SK-N-SH (cell line): ENCODE results near the gene FRMD6. TPM values are rescaled to one million over a fixed set of nuclear protein-coding genes. Genes with fewer than 3 reads are reported as not detected.

Experiments used
- CTCF ChIA-PET: fragments of 300-600, 350-600 bp; formaldehyde crosslinking; extraction: SDS; loops from one replicate; lab custom pipeline; 2021; lab: Yijun Ruan, JAX
- POLR2A ChIA-PET: fragments of 350-600 bp; sonication (Branson Sonifier 250); formaldehyde crosslinking; extraction: SDS; loops from one replicate; lab custom pipeline; 2020; ENCODE audit warnings: antibody characterized with exemption, inconsistent platforms; lab: Yijun Ruan, JAX
- DNase-seq: peaks from one replicate; pipeline ENCODE4 v3.0.0; 2012
- H2AFZ ChIP-seq: fragments of 200-600 bp; sonication (generic); 2 replicates; pipeline ENCODE4 v1.8.1; 2016; ENCODE audit warnings: antibody characterized with exemption, mild to moderate bottlenecking, low read depth
- H3F3A ChIP-seq: fragments of 200-600 bp; sonication (generic); replicated peaks from 2 replicates; pipeline ENCODE3; 2016; ENCODE audit warnings: antibody characterized with exemption, mild to moderate bottlenecking; ENCODE audit not compliant: insufficient read depth
- H3K27ac ChIP-seq, 2 experiments: fragments of 200-500 bp in 1 of 2; fragments of 200-600 bp in 1 of 2; sonication (Bioruptor generic) in 1 of 2; sonication (generic), shearing (Covaris generic) in 1 of 2; 2 replicates each; pipeline versions ENCODE4 v1.5.1 to v1.6.1; 2014 to 2016; ENCODE audit warnings: low read depth in 2 of 2, inconsistent platforms in 1 of 2, low read length in 1 of 2, mild to moderate bottlenecking in 1 of 2, mixed read lengths in 1 of 2
- H3K27me3 ChIP-seq: fragments of 200-600 bp; sonication (generic), shearing (Covaris generic); 2 replicates; pipeline ENCODE4 v1.6.1; 2016; ENCODE audit warnings: mixed run types; ENCODE audit not compliant: insufficient read depth
- H3K36me3 ChIP-seq, 2 experiments: fragments of 200-500 bp in 1 of 2; fragments of 200-600 bp in 1 of 2; sonication (Bioruptor generic) in 1 of 2; sonication (generic) in 1 of 2; replicated peaks in 1 of 2; 2 replicates each; pipeline versions ENCODE3 to v1.5.1; 2014 to 2016; ENCODE audit warnings: low read length in 1 of 2, mild to moderate bottlenecking in 1 of 2; ENCODE audit not compliant: insufficient read depth in 2 of 2, control insufficient read depth in 1 of 2
- H3K4me1 ChIP-seq, 2 experiments: fragments of 200-500 bp in 1 of 2; fragments of 200-600 bp in 1 of 2; sonication (Bioruptor generic) in 1 of 2; sonication (generic), shearing (Covaris generic) in 1 of 2; 2 replicates each; pipeline versions ENCODE4 v1.5.1 to v1.6.1; 2014 to 2016; ENCODE audit warnings: low read depth in 1 of 2, low read length in 1 of 2, mixed run types in 1 of 2; ENCODE audit not compliant: insufficient read depth in 2 of 2, control insufficient read depth in 1 of 2
- H3K4me2 ChIP-seq: fragments of 200-600 bp; sonication (generic), shearing (Covaris generic); 2 replicates; pipeline ENCODE4 v1.6.1; 2017; ENCODE audit warnings: mixed run types
- H3K4me3 ChIP-seq, 2 experiments: fragments of 200-500 bp in 1 of 2; fragments of 200-600 bp in 1 of 2; sonication (Bioruptor generic) in 1 of 2; sonication (generic), shearing (Covaris generic) in 1 of 2; 2 replicates each; pipeline versions ENCODE4 v1.5.1 to v1.8.1; 2014 to 2016; ENCODE audit warnings: low read depth in 2 of 2, inconsistent platforms in 1 of 2, low read length in 1 of 2, mild to moderate bottlenecking in 1 of 2, mixed read lengths in 1 of 2, moderate library complexity in 1 of 2
- H3K79me2 ChIP-seq: fragments of 200-600 bp; sonication (generic); 2 replicates; pipeline ENCODE4 v1.8.1; 2017; ENCODE audit warnings: mild to moderate bottlenecking; ENCODE audit not compliant: insufficient read depth
- H3K9ac ChIP-seq: fragments of 200-600 bp; sonication (generic); 2 replicates; pipeline ENCODE4 v1.6.1; 2017; ENCODE audit warnings: mixed run types
- H3K9me2 ChIP-seq: fragments of 200-600 bp; sonication (generic); 2 replicates; pipeline ENCODE4 v1.6.1; 2017; ENCODE audit warnings: mixed run types
- H3K9me3 ChIP-seq: fragments of 200-600 bp; sonication (generic); 2 replicates; pipeline ENCODE4 v1.6.1; 2017; ENCODE audit warnings: mixed run types, mild to moderate bottlenecking, moderate library complexity
- H4K20me1 ChIP-seq: fragments of 200-600 bp; sonication (generic); 2 replicates; pipeline ENCODE4 v1.6.1; 2017; ENCODE audit warnings: mild to moderate bottlenecking, mixed run types; ENCODE audit not compliant: insufficient read depth
- CHD2 ChIP-seq: fragments of 150-350 bp; IDR thresholded peaks from 2 replicates; pipeline ENCODE4 v1.6.1; 2018; ENCODE audit warnings: low read length; ENCODE audit not compliant: partially characterized antibody
- CTCF ChIP-seq: fragments of 200-600 bp; sonication (generic); IDR thresholded peaks from 2 replicates; pipeline ENCODE4 v1.6.1; 2017; ENCODE audit warnings: antibody characterized with exemption, mild to moderate bottlenecking, moderate library complexity
- ELF1 ChIP-seq: IDR thresholded peaks from 2 replicates; pipeline ENCODE4 v1.4.0; 2012
- EZH2phosphoT487 ChIP-seq: fragments of 200-600 bp; sonication (generic); IDR thresholded peaks from 2 replicates; pipeline ENCODE4 v1.6.1; 2017; ENCODE audit warnings: low read depth, mixed run types, mild to moderate bottlenecking, antibody characterized with exemption, moderate library complexity, borderline replicate concordance
- FOSL2 ChIP-seq: IDR thresholded peaks from 2 replicates; pipeline ENCODE4 v1.4.0; 2012; ENCODE audit warnings: low read depth, mild to moderate bottlenecking, moderate library complexity, borderline replicate concordance
- FOXJ3 ChIP-seq: sonication (generic); formaldehyde crosslinking; IDR thresholded peaks from 2 replicates; pipeline ENCODE4 v1.5.1; 2020; ENCODE audit warnings: mild to moderate bottlenecking, missing genetic modification reagents
- FOXM1 ChIP-seq: IDR thresholded peaks from 2 replicates; pipeline ENCODE4 v1.4.0; 2012; ENCODE audit warnings: low read depth, mild to moderate bottlenecking
- GABPA ChIP-seq: IDR thresholded peaks from 2 replicates; pipeline ENCODE4 v1.4.0; 2012; ENCODE audit warnings: low read depth, mild to moderate bottlenecking
- GATA2 ChIP-seq: sonication (generic); formaldehyde crosslinking; IDR thresholded peaks from 2 replicates; pipeline ENCODE4 v1.5.0; 2020; ENCODE audit warnings: mild to moderate bottlenecking, missing genetic modification reagents
- IRF3 ChIP-seq: fragments of 150-350 bp; IDR thresholded peaks from 2 replicates; pipeline ENCODE4 v1.6.1; 2016; ENCODE audit warnings: mild to moderate bottlenecking, low read depth, low read length
- JUND ChIP-seq: IDR thresholded peaks from 2 replicates; pipeline ENCODE4 v1.4.0; 2012
- MAX ChIP-seq: IDR thresholded peaks from 2 replicates; pipeline ENCODE4 v1.4.0; 2012; ENCODE audit warnings: low read depth
- MEF2A ChIP-seq: IDR thresholded peaks from 2 replicates; pipeline ENCODE4 v1.4.0; 2012; ENCODE audit warnings: low read depth, borderline replicate concordance
- MXI1 ChIP-seq: IDR thresholded peaks from 2 replicates; pipeline ENCODE4 v1.6.1; 2012; ENCODE audit warnings: mild to moderate bottlenecking, low read depth, low read length, improper control_type of control experiment
- NFIC ChIP-seq: IDR thresholded peaks from 2 replicates; pipeline ENCODE4 v1.4.0; 2012; ENCODE audit warnings: borderline replicate concordance
- NRF1 ChIP-seq: IDR thresholded peaks from 2 replicates; pipeline ENCODE4 v1.6.1; 2012; ENCODE audit warnings: low read depth, mild to moderate bottlenecking, low read length
- POLR2AphosphoS5 ChIP-seq: IDR thresholded peaks from 2 replicates; pipeline ENCODE4 v1.6.1; 2012; ENCODE audit warnings: low read depth, low read length
- RCOR1 ChIP-seq: fragments of 150-350 bp; IDR thresholded peaks from 2 replicates; pipeline ENCODE4 v1.6.1; 2017; ENCODE audit warnings: antibody characterized with exemption, low read length
- REST ChIP-seq: IDR thresholded peaks from 2 replicates; pipeline ENCODE4 v1.6.1; 2012; ENCODE audit warnings: mild to moderate bottlenecking, low read depth, low read length, moderate library complexity
- RFX5 ChIP-seq: IDR thresholded peaks from 2 replicates; pipeline ENCODE4 v1.6.1; 2012; ENCODE audit warnings: mild to moderate bottlenecking, improper control_type of control experiment, low read length
- RXRA ChIP-seq: IDR thresholded peaks from 2 replicates; pipeline ENCODE4 v1.4.0; 2012; ENCODE audit warnings: low read depth, mild to moderate bottlenecking, borderline replicate concordance
- SIN3A ChIP-seq: IDR thresholded peaks from 2 replicates; pipeline ENCODE4 v1.6.1; 2012; ENCODE audit warnings: low read depth, mild to moderate bottlenecking, low read length, moderate library complexity, borderline replicate concordance
- SMC3 ChIP-seq: IDR thresholded peaks from 2 replicates; pipeline ENCODE4 v1.6.1; 2012; ENCODE audit warnings: low read depth, low read length, improper control_type of control experiment
- TAF1 ChIP-seq: IDR thresholded peaks from 2 replicates; pipeline ENCODE4 v1.6.1; 2012; ENCODE audit warnings: low read depth, mild to moderate bottlenecking, low read length, moderate library complexity, borderline replicate concordance
- TCF12 ChIP-seq: IDR thresholded peaks from 2 replicates; pipeline ENCODE4 v1.4.0; 2012
- TEAD4 ChIP-seq: IDR thresholded peaks from 2 replicates; pipeline ENCODE4 v1.4.0; 2012; ENCODE audit warnings: mild to moderate bottlenecking, borderline replicate concordance; ENCODE audit not compliant: insufficient read depth
- YY1 ChIP-seq: IDR thresholded peaks from 2 replicates; pipeline ENCODE4 v1.4.0; 2012; ENCODE audit warnings: low read depth, mild to moderate bottlenecking
- polyA plus RNA-seq, 3 experiments: library from polyadenylated mRNA; depleted of rRNA; stranded (reverse); fragments of >200 nt; gene quantifications; 2 replicates each; pipeline ENCODE4 v1.2.3, GENCODE V29; 2012

FRMD6 gene
- polyA plus RNA-seq, 1 of the 3 experiments (the other 2 are of a cell fraction): 147 TPM

- TF ChIP-seq SIN3A (no peak), RCOR1 (no peak), ELF1 (no peak), RFX5 (no peak), YY1 (no peak), POLR2AphosphoS5 (no peak), TCF12 (no peak), MXI1 (no peak), MAX (no peak), GABPA (no peak), JUND (no peak), FOSL2 (no peak), MEF2A (no peak)
Observed at GRCh38 chr14:51613416-51613815, 38.3 kb upstream of the FRMD6 start (continued).

- POLR2A ChIA-PET: no interaction called here
- peaks cover 10% of the 10 kb centered on the region for H3F3A ChIP-seq
- H2AFZ ChIP-seq: no peak overlapping the region
- H3K9me2 ChIP-seq: no peaks in the 10 kb centered on the region
- no peaks in the 10 kb centered on the region for H4K20me1 ChIP-seq
- H3K4me1 ChIP-seq: peaks cover 3 to 6% of the 10 kb centered on the region in 2 experiments
- H3K9me3 ChIP-seq: no peaks in the 10 kb centered on the region
- no peak overlapping the region for H3K4me3 ChIP-seq
- peak overlapping the region; percentile 36 to 67; a peak in 3 of 4 replicates for H3K27ac ChIP-seq
- no peaks in the 10 kb centered on the region for H3K79me2 ChIP-seq
- no peak overlapping the region; the same call in 1 of the 2 replicates for H3K4me2 ChIP-seq
- no peaks in the 10 kb centered on the region for H3K36me3 ChIP-seq
- CTCF ChIA-PET: interaction anchor here (1.1 kb wide), 1 partner anchor 68 kb away, joined by 3 read pairs; no protein-coding TSS in a partner anchor
- DNase-seq: no peak
- no peak overlapping the region for H3K9ac ChIP-seq
- no peaks in the 10 kb centered on the region for H3K27me3 ChIP-seq
- TF ChIP-seq RFX5: no peak
- TF ChIP-seq GATA2 (CRISPR knock-in tag): no peak
- TF ChIP-seq CHD2: no peak
- TF ChIP-seq RXRA: no peak; the same call in 1 of the 2 replicates
- no peak for TF ChIP-seq TEAD4
- no peak for TF ChIP-seq MXI1
- TF ChIP-seq ELF1: no peak
- TF ChIP-seq POLR2AphosphoS5: peak; percentile 29; the same call in 1 of the 2 replicates
- no peak for TF ChIP-seq NRF1
- no peak for TF ChIP-seq CTCF
- TF ChIP-seq EZH2phosphoT487: no peak
- no peak for TF ChIP-seq SIN3A
- no peak for TF ChIP-seq FOXJ3 (CRISPR knock-in tag)
- TF ChIP-seq SMC3: no peak
- TF ChIP-seq JUND: no peak
- no peak for TF ChIP-seq MEF2A
- TF ChIP-seq IRF3: no peak
- TF ChIP-seq MAX: no peak
- no peak for TF ChIP-seq FOXM1
- TF ChIP-seq NFIC: no peak; the same call in 1 of the 2 replicates
- no peak for TF ChIP-seq RCOR1
- TF ChIP-seq TAF1: no peak
- TF ChIP-seq REST: no peak
Observed at GRCh38 chr14:51614707-51615106, 37.0 kb upstream of the FRMD6 start.
